Spinal cord (tissue), 10 donors: Measurements from ENCODE around the gene ATP1B1. TPM values are rescaled to one million over a fixed set of nuclear protein-coding genes. Genes with fewer than 3 reads are reported as not detected.

Experiments
- DNase-seq, 6 donors: peaks; one replicate each; pipeline versions ENCODE4 v3.0.0 to v3.0.0-alpha.2; 2013 to 2015; ENCODE audit warnings: low spot score in 6 of 6, low read depth in 4 of 6
- H3K27ac ChIP-seq: one replicate; pipeline ENCODE4 v1.5.1; 2013; ENCODE audit warnings: low read depth, low read length, control low read depth
- H3K27me3 ChIP-seq: one replicate; pipeline ENCODE4 v1.6.1; 2013; ENCODE audit warnings: low read length; ENCODE audit not compliant: control insufficient read depth, insufficient read depth
- H3K36me3 ChIP-seq: one replicate; pipeline ENCODE4 v1.6.1; 2013; ENCODE audit warnings: low read length; ENCODE audit not compliant: control insufficient read depth, insufficient read depth
- H3K4me1 ChIP-seq: one replicate; pipeline ENCODE4 v1.6.1; 2013; ENCODE audit warnings: low read length; ENCODE audit not compliant: control insufficient read depth, insufficient read depth
- H3K4me3 ChIP-seq: one replicate; pipeline ENCODE4 v1.5.1; 2013; ENCODE audit warnings: low read depth, low read length, control low read depth
- H3K9me3 ChIP-seq: one replicate; pipeline ENCODE4 v1.6.1; 2013; ENCODE audit warnings: low read length; ENCODE audit not compliant: control insufficient read depth, insufficient read depth
- WGBS: methylation state at CpG from one replicate; pipeline ENCODE4 v1.1.5; 2013; ENCODE audit warnings: missing lambda C conversion rate; ENCODE audit not compliant: insufficient coverage; 5-methylcytosine and 5-hydroxymethylcytosine counted together
- long read RNA-seq, 4 donors: transcript quantifications; one replicate each; lab custom pipeline, GENCODE V29; 2026
- polyA plus RNA-seq, 2 donors: library from polyadenylated mRNA; unstranded; fragments of 120-200 nt; gene quantifications; one replicate each; pipeline ENCODE4 v1.2.1, GENCODE V29; 2013; ENCODE audit not compliant: insufficient read length in 2 of 2
- total RNA-seq, 2 donors: library from RNA; depleted of rRNA in 1 of 2; stranded (reverse); fragments of 120-200 nt in 1 of 2; fragments of >200 nt in 1 of 2; gene quantifications; one replicate each; pipeline versions ENCODE4 v1.2.3 to v1.2.4, GENCODE V29; 2013 to 2014
- donor health status: healthy.

The ATP1B1 gene
- total RNA-seq (100 to 1,000 TPM in 1 of 2 donors, 10 to 100 TPM in 1; 90.1 to 379 TPM), polyA plus RNA-seq (100 to 1,000 TPM; 401 to 459 TPM)
- long read RNA-seq, donor 1, transcript ATP1B1-201 (6 exons, 1,883 nt): major isoform, 176 of 322 reads
- long read RNA-seq, donor 1, partial matches to known transcripts: 138 of 322 reads
- long read RNA-seq, donor 1, other reads (novel, unspliced or antisense): 8 of 322 reads
- long read RNA-seq, donor 2, transcript ATP1B1-201 (6 exons, 1,883 nt): major isoform, 36 of 64 reads
- long read RNA-seq, donor 2, partial matches to known transcripts: 22 of 64 reads
- long read RNA-seq, donor 2, other reads (novel, unspliced or antisense): 6 of 64 reads
- long read RNA-seq, donor 3, transcript ATP1B1-201 (6 exons, 1,883 nt): major isoform, 62 of 268 reads
- long read RNA-seq, donor 3, partial matches to known transcripts: 201 of 268 reads
- long read RNA-seq, donor 3, other reads (novel, unspliced or antisense): 5 of 268 reads
- long read RNA-seq, donor 4, transcript ATP1B1-201 (6 exons, 1,883 nt): major isoform, 34 of 444 reads
- long read RNA-seq, donor 4, partial matches to known transcripts: 410 of 444 reads
- long read RNA-seq, donor 4, other reads (novel, unspliced or antisense): 0 of 444 reads

- Histone ChIP-seq H3K4me3 (peak within 1 kb of the TSS; percentile 86), H3K27ac (peak within 1 kb of the TSS; percentile 89), H3K9me3 (no peaks in the 10 kb centered on the region), H3K27me3 (no peaks in the 10 kb centered on the region), H3K4me1 (peaks cover 35% of the 10 kb centered on the region), H3K36me3 (no peaks in the 10 kb centered on the region)
- WGBS: under 1% methylated on average over 96 of the region's 100 CpGs
- peak; percentile 67 to 97 (median 82) for DNase-seq
Observed at GRCh38 chr1:169106095-169106920, at the start of gene ATP1B1. Gene ATP1B1, plus strand, starts transcription at chr1:169106690. Its CDS starts 140 bp downstream, at chr1:169106830.

- Histone ChIP-seq H3K9me3 (no peaks in the 10 kb centered on the region), H3K27ac (no peak overlapping the region), H3K36me3 (no peaks in the 10 kb centered on the region), H3K27me3 (no peaks in the 10 kb centered on the region), H3K4me3 (no peak overlapping the region), H3K4me1 (no peaks in the 10 kb centered on the region)
- WGBS: 83% methylated on average over 1 of the region's 1 CpG
- no peak for DNase-seq
Observed at GRCh38 chr1:169059421-169059820, 47.1 kb upstream of the ATP1B1 start.

GRCh38 chr1:169060043-169060722 lies 46.3 kb upstream of the ATP1B1 start:
- WGBS: 81% methylated on average over 7 of the region's 9 CpGs
- DNase-seq: peak in 2 of 6 donors; percentile 10 to 49
- Histone ChIP-seq H3K9me3 (no peaks in the 10 kb centered on the region), H3K4me3 (no peak overlapping the region), H3K27me3 (no peaks in the 10 kb centered on the region), H3K27ac (no peak overlapping the region), H3K4me1 (no peaks in the 10 kb centered on the region), H3K36me3 (no peaks in the 10 kb centered on the region)

GRCh38 chr1:169060919-169061639 lies 45.4 kb upstream of the ATP1B1 start:
- Histone ChIP-seq H3K4me3 (no peak overlapping the region), H3K9me3 (no peaks in the 10 kb centered on the region), H3K4me1 (no peaks in the 10 kb centered on the region), H3K36me3 (no peaks in the 10 kb centered on the region), H3K27me3 (no peaks in the 10 kb centered on the region), H3K27ac (no peak overlapping the region)
- WGBS: 73% methylated on average over 1 of the region's 4 CpGs
- DNase-seq: no peak

- no peak for DNase-seq
- Histone ChIP-seq H3K27ac (no peak overlapping the region), H3K27me3 (no peaks in the 10 kb centered on the region), H3K9me3 (no peaks in the 10 kb centered on the region), H3K36me3 (no peaks in the 10 kb centered on the region), H3K4me1 (no peaks in the 10 kb centered on the region), H3K4me3 (no peak overlapping the region)
Observed at GRCh38 chr1:169062152-169062551, 44.3 kb upstream of the ATP1B1 start.

- no peaks in the 10 kb centered on the region for H3K36me3 ChIP-seq
- no peak overlapping the region for H3K27ac ChIP-seq
- H3K27me3 ChIP-seq: no peaks in the 10 kb centered on the region
- WGBS: 100% methylated on average over 2 of the region's 7 CpGs
- no peaks in the 10 kb centered on the region for H3K4me1 ChIP-seq
- no peak for DNase-seq
- no peak overlapping the region for H3K4me3 ChIP-seq
- H3K9me3 ChIP-seq: no peaks in the 10 kb centered on the region
Observed at GRCh38 chr1:169064103-169064502, 42.4 kb upstream of the ATP1B1 start.

- WGBS: 71% methylated on average over 1 of the region's 2 CpGs
- no peak overlapping the region for H3K27ac ChIP-seq
- no peaks in the 10 kb centered on the region for H3K36me3 ChIP-seq
- no peaks in the 10 kb centered on the region for H3K4me1 ChIP-seq
- no peak for DNase-seq
- H3K9me3 ChIP-seq: no peaks in the 10 kb centered on the region
- H3K27me3 ChIP-seq: no peaks in the 10 kb centered on the region
- no peak overlapping the region for H3K4me3 ChIP-seq
Observed at GRCh38 chr1:169070547-169070946, 35.9 kb upstream of the ATP1B1 start.

GRCh38 chr1:169070958-169071357 lies 35.5 kb upstream of the ATP1B1 start:
- WGBS: 95% methylated on average over 2 of the region's 3 CpGs
- Histone ChIP-seq H3K36me3 (no peaks in the 10 kb centered on the region), H3K9me3 (no peaks in the 10 kb centered on the region), H3K27me3 (no peaks in the 10 kb centered on the region), H3K27ac (no peak overlapping the region), H3K4me1 (no peaks in the 10 kb centered on the region), H3K4me3 (no peak overlapping the region)
- DNase-seq: no peak
